Mesenchymal stem cell (in vitro differentiated cells and primary cell): ENCODE results near the gene SULT1A4.
"Not testable (repeated sequence)": the region's sequence is repeated elsewhere in the genome, so short reads cannot be mapped to it uniquely, and the experiment has no call there.

Experiments
- DNase-seq: peaks from one replicate; pipeline ENCODE4 v3.0.0-alpha.2; 2013
- H2AFZ ChIP-seq: one replicate; pipeline ENCODE4 v1.6.1; 2013; ENCODE audit warnings: low read depth, mild to moderate bottlenecking, control low read depth, inconsistent platforms, low read length, moderate library complexity
- H2AK5ac ChIP-seq: 2 replicates; pipeline ENCODE4 v1.6.1; 2013; ENCODE audit warnings: low read length, moderate library complexity, mild to moderate bottlenecking, inconsistent platforms; ENCODE audit not compliant: severe bottlenecking
- H2BK120ac ChIP-seq: one replicate; pipeline ENCODE4 v1.6.1; 2013; ENCODE audit warnings: low read depth, mild to moderate bottlenecking, inconsistent platforms, low read length, moderate library complexity
- H2BK12ac ChIP-seq, 2 experiments: one replicate each; pipeline ENCODE4 v1.6.1; 2013; ENCODE audit warnings: inconsistent platforms in 2 of 2, low read length in 2 of 2, mild to moderate bottlenecking in 2 of 2, moderate library complexity in 2 of 2, control low read depth in 1 of 2
- H2BK15ac ChIP-seq: one replicate; pipeline ENCODE4 v1.6.1; 2013; ENCODE audit warnings: mild to moderate bottlenecking, low read depth, inconsistent platforms; ENCODE audit not compliant: poor library complexity, severe bottlenecking
- H2BK5ac ChIP-seq: 2 replicates; pipeline ENCODE4 v1.6.1; 2013; ENCODE audit warnings: low read depth, mild to moderate bottlenecking, low read length, control low read depth, inconsistent platforms; ENCODE audit not compliant: poor library complexity, severe bottlenecking
- H3K14ac ChIP-seq, 2 experiments: one replicate each; pipeline ENCODE4 v1.6.1; 2013; ENCODE audit warnings: inconsistent platforms in 2 of 2, low read length in 2 of 2, control low read depth in 1 of 2, mild to moderate bottlenecking in 1 of 2, moderate library complexity in 1 of 2
- H3K18ac ChIP-seq, 2 experiments: one replicate each; pipeline ENCODE4 v1.6.1; 2013; ENCODE audit warnings: inconsistent platforms in 2 of 2, low read length in 2 of 2, control low read depth in 1 of 2, low read depth in 1 of 2, mild to moderate bottlenecking in 1 of 2
- H3K23ac ChIP-seq, 2 experiments: one replicate each; pipeline ENCODE4 v1.6.1; 2013; ENCODE audit warnings: inconsistent platforms in 2 of 2, low read length in 2 of 2, mild to moderate bottlenecking in 2 of 2, moderate library complexity in 2 of 2, control low read depth in 1 of 2
- H3K27ac ChIP-seq: 2 replicates; pipeline ENCODE4 v1.5.1; 2013; ENCODE audit warnings: mild to moderate bottlenecking, moderate library complexity, low read length, control low read depth, inconsistent platforms; ENCODE audit not compliant: poor library complexity, severe bottlenecking
- H3K27me3 ChIP-seq, 2 experiments: 2 replicates each; pipeline versions ENCODE4 v1.6.1 to v1.7.0; 2013; ENCODE audit warnings: low read length in 2 of 2, mild to moderate bottlenecking in 2 of 2, moderate library complexity in 2 of 2, control low read depth in 1 of 2, inconsistent platforms in 1 of 2; ENCODE audit not compliant: control insufficient read depth in 1 of 2, insufficient read depth in 1 of 2
- H3K36me3 ChIP-seq, 2 experiments: 2 replicates each; pipeline versions ENCODE4 v1.6.1 to v1.7.0; 2013; ENCODE audit warnings: low read length in 2 of 2, control low read depth in 1 of 2, inconsistent platforms in 1 of 2, low read depth in 1 of 2, mild to moderate bottlenecking in 1 of 2; ENCODE audit not compliant: insufficient read depth in 2 of 2, control insufficient read depth in 1 of 2
- H3K4ac ChIP-seq, 2 experiments: one replicate each; pipeline ENCODE4 v1.6.1; 2013; ENCODE audit warnings: inconsistent platforms in 2 of 2, low read length in 2 of 2, mild to moderate bottlenecking in 2 of 2, moderate library complexity in 2 of 2, control low read depth in 1 of 2, low read depth in 1 of 2
- H3K4me1 ChIP-seq: 2 replicates; pipeline ENCODE4 v1.6.1; 2013; ENCODE audit warnings: low read depth, low read length, control low read depth; ENCODE audit not compliant: control insufficient read depth, insufficient read depth
- H3K4me2 ChIP-seq: 2 replicates; pipeline ENCODE4 v1.6.1; 2013; ENCODE audit warnings: low read length, mild to moderate bottlenecking, inconsistent platforms; ENCODE audit not compliant: poor library complexity, severe bottlenecking
- H3K4me3 ChIP-seq, 2 experiments: 2 replicates each; pipeline versions ENCODE4 v1.5.1 to v1.7.0; 2013; ENCODE audit warnings: low read length in 2 of 2, mild to moderate bottlenecking in 2 of 2, control low read depth in 1 of 2, low read depth in 1 of 2; ENCODE audit not compliant: insufficient read depth in 1 of 2
- H3K79me1 ChIP-seq: replicated peaks from 2 replicates; pipeline ENCODE4 v1.6.1; 2013; ENCODE audit warnings: mild to moderate bottlenecking, control low read depth, low read length, inconsistent platforms; ENCODE audit not compliant: poor library complexity, severe bottlenecking
- H3K9ac ChIP-seq: 2 replicates; pipeline ENCODE4 v1.7.0; 2013; ENCODE audit warnings: mild to moderate bottlenecking, low read length, moderate library complexity
- H3K9me3 ChIP-seq: 2 replicates; pipeline ENCODE4 v1.7.0; 2013; ENCODE audit warnings: mild to moderate bottlenecking, low read length; ENCODE audit not compliant: control insufficient read depth
- H4K8ac ChIP-seq: one replicate; pipeline ENCODE4 v1.6.1; 2013; ENCODE audit warnings: inconsistent platforms, mild to moderate bottlenecking, low read length, moderate library complexity
- H4K91ac ChIP-seq: one replicate; pipeline ENCODE4 v1.6.1; 2013; ENCODE audit warnings: mild to moderate bottlenecking, low read length, inconsistent platforms
- WGBS: methylation state at CpG from one replicate; pipeline ENCODE4 v1.1.7; 2013; ENCODE audit warnings: mixed read lengths; 5-methylcytosine and 5-hydroxymethylcytosine counted together

SULT1A4 gene

GRCh38 chr16:29465985-29466824 is 6.5 kb downstream of the SULT1A4 start:
- not testable (repeated sequence) for H4K91ac ChIP-seq, H2BK12ac ChIP-seq, H3K18ac ChIP-seq, H3K27ac ChIP-seq, H3K27me3 ChIP-seq, H3K36me3 ChIP-seq, H3K4me2 ChIP-seq, H2AK5ac ChIP-seq, H3K4me3 ChIP-seq, H2BK120ac ChIP-seq, H3K9me3 ChIP-seq, H2BK5ac ChIP-seq, H3K4ac ChIP-seq, H3K9ac ChIP-seq, H2AFZ ChIP-seq, H3K79me1 ChIP-seq, H2BK15ac ChIP-seq, H4K8ac ChIP-seq, DNase-seq, H3K23ac ChIP-seq, H3K14ac ChIP-seq, H3K4me1 ChIP-seq
- no CpG with 5 or more reads among the region's 57 CpGs for WGBS

GRCh38 chr16:29466904-29467303 is 7.2 kb downstream of the SULT1A4 start:
- not testable (repeated sequence) for H2BK12ac ChIP-seq, H3K14ac ChIP-seq, H3K23ac ChIP-seq, H3K27me3 ChIP-seq, H2AK5ac ChIP-seq, H3K4me1 ChIP-seq, H3K79me1 ChIP-seq, H3K36me3 ChIP-seq, H2BK5ac ChIP-seq, H4K8ac ChIP-seq, H3K9me3 ChIP-seq, H3K18ac ChIP-seq, H4K91ac ChIP-seq, H3K9ac ChIP-seq, H3K4ac ChIP-seq, H2BK15ac ChIP-seq, H3K27ac ChIP-seq, H3K4me3 ChIP-seq, H2BK120ac ChIP-seq, DNase-seq, H3K4me2 ChIP-seq, H2AFZ ChIP-seq
- no CpG with 5 or more reads among the region's 33 CpGs for WGBS

GRCh38 chr16:29467654-29468366 is 8.1 kb downstream of the SULT1A4 start:
- DNase-seq, H3K36me3 ChIP-seq, H3K4me2 ChIP-seq, H3K9ac ChIP-seq, H2BK15ac ChIP-seq, H3K23ac ChIP-seq, H3K27me3 ChIP-seq, H3K4me3 ChIP-seq, H2AFZ ChIP-seq, H3K27ac ChIP-seq, H2BK120ac ChIP-seq, H3K79me1 ChIP-seq, H4K8ac ChIP-seq, H3K4me1 ChIP-seq, H3K18ac ChIP-seq, H3K9me3 ChIP-seq, H2BK5ac ChIP-seq, H2BK12ac ChIP-seq, H2AK5ac ChIP-seq, H3K14ac ChIP-seq, H4K91ac ChIP-seq, H3K4ac ChIP-seq: not testable (repeated sequence)
- WGBS: no CpG with 5 or more reads among the region's 10 CpGs

- H3K9me3 ChIP-seq, H3K23ac ChIP-seq, H2BK5ac ChIP-seq, H3K14ac ChIP-seq, H2AFZ ChIP-seq, H3K4ac ChIP-seq, H3K36me3 ChIP-seq, DNase-seq, H2BK120ac ChIP-seq, H3K9ac ChIP-seq, H4K8ac ChIP-seq, H3K27me3 ChIP-seq, H4K91ac ChIP-seq, H3K18ac ChIP-seq, H2BK15ac ChIP-seq, H2BK12ac ChIP-seq, H3K27ac ChIP-seq, H3K4me3 ChIP-seq, H3K4me1 ChIP-seq, H2AK5ac ChIP-seq, H3K79me1 ChIP-seq, H3K4me2 ChIP-seq: not testable (repeated sequence)
- 83% methylated on average over 4 of the region's 6 CpGs for WGBS
These were observed 9.9 kb downstream of the SULT1A4 start for GRCh38 chr16:29469660-29470059.
